ENCODE results near the gene PROK2.

Gene PROK2

GRCh38 chr3:71787851-71788405, 3.0 kb upstream of the PROK2 start:
- DNase-seq (ENCODE audit: extremely low read depth in 1 of 2, low read depth in 1 of 2) = no peak

- DNase-seq (ENCODE audit: extremely low read depth in 1 of 2, low read depth in 1 of 2) = no peak
Measured at GRCh38 chr3:71786551-71786950, 1.6 kb upstream of the PROK2 start.

GRCh38 chr3:71786217-71786549, 1.2 kb upstream of the PROK2 start:
- no peak for DNase-seq (ENCODE audit: extremely low read depth in 1 of 2, low read depth in 1 of 2)

- DNase-seq (ENCODE audit: extremely low read depth in 1 of 2, low read depth in 1 of 2) = no peak
Measured at GRCh38 chr3:71785532-71786216, 726 bp upstream of the PROK2 start.

- no peak for DNase-seq (ENCODE audit: extremely low read depth in 1 of 2, low read depth in 1 of 2)
Measured at GRCh38 chr3:71784201-71784913, 591 bp downstream of the PROK2 start.

GRCh38 chr3:71783152-71783551, 1.8 kb downstream of the PROK2 start:
- no peak for DNase-seq (ENCODE audit: extremely low read depth in 1 of 2, low read depth in 1 of 2)

- no peak for DNase-seq (ENCODE audit: extremely low read depth in 1 of 2, low read depth in 1 of 2)
Measured at GRCh38 chr3:71780430-71780829, 4.5 kb downstream of the PROK2 start.

GRCh38 chr3:71779674-71780377, 5.1 kb downstream of the PROK2 start:
- no peak for DNase-seq (ENCODE audit: extremely low read depth in 1 of 2, low read depth in 1 of 2)

- DNase-seq (ENCODE audit: extremely low read depth in 1 of 2, low read depth in 1 of 2) = no peak
Measured at GRCh38 chr3:71778353-71778752, 6.6 kb downstream of the PROK2 start.

GRCh38 chr3:71776538-71776937, 8.4 kb downstream of the PROK2 start:
- DNase-seq (ENCODE audit: extremely low read depth in 1 of 2, low read depth in 1 of 2) = no peak

GRCh38 chr3:71771884-71772283, 13.1 kb downstream of the PROK2 start:
- DNase-seq (ENCODE audit: extremely low read depth in 1 of 2, low read depth in 1 of 2) = no peak

GRCh38 chr3:71771126-71771525, 13.8 kb downstream of the PROK2 start:
- no peak for DNase-seq (ENCODE audit: extremely low read depth in 1 of 2, low read depth in 1 of 2)

- no peak for DNase-seq (ENCODE audit: extremely low read depth in 1 of 2, low read depth in 1 of 2)
Measured at GRCh38 chr3:71763426-71763825, 21.5 kb downstream of the PROK2 start.

- no peak for DNase-seq (ENCODE audit: extremely low read depth in 1 of 2, low read depth in 1 of 2)
Measured at GRCh38 chr3:71760140-71760539, 24.8 kb downstream of the PROK2 start.

- DNase-seq (ENCODE audit: extremely low read depth in 1 of 2, low read depth in 1 of 2) = no peak
Measured at GRCh38 chr3:71759401-71759800, 25.5 kb downstream of the PROK2 start.

GRCh38 chr3:71758091-71758490, 26.9 kb downstream of the PROK2 start:
- DNase-seq (ENCODE audit: extremely low read depth in 1 of 2, low read depth in 1 of 2) = no peak

GRCh38 chr3:71754610-71755253, 30.2 kb downstream of the PROK2 start:
- DNase-seq (ENCODE audit: extremely low read depth in 1 of 2, low read depth in 1 of 2) = no peak

- no peak for DNase-seq (ENCODE audit: extremely low read depth in 1 of 2, low read depth in 1 of 2)
Measured at GRCh38 chr3:71753701-71754609, 31.0 kb downstream of the PROK2 start, which contains the start of gene GPR27. GPR27 (plus strand) TSS chr3:71753855; CDS start chr3:71754050, 195 bp downstream.

GRCh38 chr3:71752831-71753700, 31.9 kb downstream of the PROK2 start:
- DNase-seq (ENCODE audit: extremely low read depth in 1 of 2, low read depth in 1 of 2) = no peak
